Measurements from ENCODE around the gene ALKBH5.

ALKBH5 gene

DNA sequence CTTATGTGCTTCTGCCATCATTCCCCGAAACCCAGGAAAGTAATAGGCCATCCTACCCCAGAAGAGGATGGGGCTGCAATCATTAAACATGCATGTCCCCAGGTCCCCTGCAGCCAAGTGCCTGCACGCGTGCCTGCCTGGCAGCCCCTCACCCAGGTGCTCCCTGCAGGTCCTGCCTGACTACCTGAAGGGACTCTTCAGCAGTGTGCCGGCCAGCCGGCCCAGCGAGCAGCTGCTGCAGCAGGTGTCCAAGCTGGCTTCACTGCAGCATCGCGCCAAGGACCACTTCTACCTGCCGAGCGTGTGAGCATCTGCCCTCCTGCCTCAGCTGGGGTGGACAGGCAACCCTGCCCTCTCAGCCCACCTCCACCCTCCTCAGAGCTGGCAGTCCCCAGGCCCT lies 16.2 kb upstream of the ALKBH5 start:
- Histone ChIP-seq H3K36me3 (ENCODE audit: control insufficient read depth, insufficient read depth, low read length) (no peaks in the 10 kb centered on the region), H3K27me3 (ENCODE audit: control insufficient read depth, insufficient read depth, low read length) (no peaks in the 10 kb centered on the region), H3K79me2 (no peaks in the 10 kb centered on the region), H3K27ac (no peak overlapping the region), H3K4me1 (peaks cover 7% of the 10 kb centered on the region), H3K9me3 (ENCODE audit: control insufficient read depth, low read length) (no peaks in the 10 kb centered on the region), H3K4me3 (ENCODE audit: low read depth, low read length) (no peak overlapping the region), H3K9ac (no peak overlapping the region), H2AFZ (no peak overlapping the region), H3K4me2 (ENCODE audit: low read length) (no peak overlapping the region)
- TF ChIP-seq, protein P1, sequence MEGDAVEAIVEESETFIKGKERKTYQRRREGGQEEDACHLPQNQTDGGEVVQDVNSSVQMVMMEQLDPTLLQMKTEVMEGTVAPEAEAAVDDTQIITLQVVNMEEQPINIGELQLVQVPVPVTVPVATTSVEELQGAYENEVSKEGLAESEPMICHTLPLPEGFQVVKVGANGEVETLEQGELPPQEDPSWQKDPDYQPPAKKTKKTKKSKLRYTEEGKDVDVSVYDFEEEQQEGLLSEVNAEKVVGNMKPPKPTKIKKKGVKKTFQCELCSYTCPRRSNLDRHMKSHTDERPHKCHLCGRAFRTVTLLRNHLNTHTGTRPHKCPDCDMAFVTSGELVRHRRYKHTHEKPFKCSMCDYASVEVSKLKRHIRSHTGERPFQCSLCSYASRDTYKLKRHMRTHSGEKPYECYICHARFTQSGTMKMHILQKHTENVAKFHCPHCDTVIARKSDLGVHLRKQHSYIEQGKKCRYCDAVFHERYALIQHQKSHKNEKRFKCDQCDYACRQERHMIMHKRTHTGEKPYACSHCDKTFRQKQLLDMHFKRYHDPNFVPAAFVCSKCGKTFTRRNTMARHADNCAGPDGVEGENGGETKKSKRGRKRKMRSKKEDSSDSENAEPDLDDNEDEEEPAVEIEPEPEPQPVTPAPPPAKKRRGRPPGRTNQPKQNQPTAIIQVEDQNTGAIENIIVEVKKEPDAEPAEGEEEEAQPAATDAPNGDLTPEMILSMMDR (IDR thresholded peaks at IDR 0.05), result no peak

DNA sequence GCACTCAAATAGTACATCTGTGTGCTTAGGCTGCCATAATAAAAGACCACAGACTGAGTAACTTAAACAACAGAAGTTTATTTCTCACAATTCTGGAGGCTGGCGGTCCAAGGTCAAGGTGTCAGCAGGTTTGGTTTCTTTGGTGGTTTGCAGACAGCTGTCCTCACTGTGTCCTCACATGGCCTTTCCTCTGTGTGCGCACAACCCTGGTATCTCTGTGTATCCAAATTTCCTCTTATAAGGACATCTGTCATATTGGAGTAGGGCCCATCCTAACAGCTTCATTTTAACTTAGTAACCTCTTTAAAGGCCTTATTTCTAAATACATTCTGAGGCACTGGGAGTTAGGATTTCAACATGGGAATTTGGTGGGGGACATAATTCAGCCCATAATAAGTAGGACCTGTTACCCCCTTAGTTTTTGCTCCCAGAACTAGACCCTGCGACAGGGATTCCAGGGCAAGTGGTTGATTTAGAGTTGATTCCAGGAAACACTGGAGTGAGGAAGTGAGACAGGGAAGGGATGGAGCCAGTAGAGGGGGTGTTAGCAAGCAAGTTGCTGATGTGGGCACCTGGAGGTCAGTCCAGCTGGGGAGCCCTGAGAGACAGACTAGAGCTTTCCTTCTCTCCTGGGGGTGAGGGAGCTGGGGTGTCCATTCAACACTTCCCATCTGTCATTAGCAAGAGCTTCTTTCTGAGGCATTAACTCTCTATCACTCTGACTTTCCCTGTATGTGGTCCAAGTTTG lies 10.9 kb upstream of the ALKBH5 start:
- TF ChIP-seq, protein P1 (IDR thresholded peaks at IDR 0.05), result no peak
- H3K4me1 ChIP-seq, result no peaks in the 10 kb centered on the region
- H3K4me2 ChIP-seq (ENCODE audit: low read length), result no peak overlapping the region
- no peaks in the 10 kb centered on the region for H3K9me3 ChIP-seq (ENCODE audit: control insufficient read depth, low read length)
- H3K27ac ChIP-seq, result no peak overlapping the region
- no peaks in the 10 kb centered on the region for H3K27me3 ChIP-seq (ENCODE audit: control insufficient read depth, insufficient read depth, low read length)
- no peaks in the 10 kb centered on the region for H3K36me3 ChIP-seq (ENCODE audit: control insufficient read depth, insufficient read depth, low read length)
- no peak overlapping the region for H3K4me3 ChIP-seq (ENCODE audit: low read depth, low read length)
- H2AFZ ChIP-seq, result no peak overlapping the region
- no peaks in the 10 kb centered on the region for H3K79me2 ChIP-seq
- H3K9ac ChIP-seq, result no peak overlapping the region

DNA sequence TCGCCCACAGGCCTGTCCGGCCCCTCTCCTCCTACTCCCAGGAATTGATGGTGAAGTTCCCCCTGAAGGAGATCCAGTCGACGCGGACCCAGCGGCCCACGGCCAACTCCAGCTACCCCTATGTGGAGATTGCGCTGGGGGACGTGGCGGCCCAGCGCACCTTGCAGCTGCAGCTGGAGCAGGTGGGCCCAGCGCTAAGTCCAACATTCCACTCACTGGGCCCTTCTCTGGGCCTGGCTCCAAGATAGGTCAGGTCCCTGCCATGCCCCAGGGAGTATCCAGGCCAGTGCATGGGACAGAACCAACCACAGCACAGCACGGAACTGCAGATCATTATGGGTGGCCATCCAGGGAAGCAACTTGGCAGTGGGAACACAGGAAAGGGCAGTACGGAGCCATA lies 9.9 kb upstream of the ALKBH5 start:
- no peak overlapping the region for H2AFZ ChIP-seq
- H3K4me2 ChIP-seq (ENCODE audit: low read length), result no peak overlapping the region
- H3K27me3 ChIP-seq (ENCODE audit: control insufficient read depth, insufficient read depth, low read length), result no peaks in the 10 kb centered on the region
- H3K4me3 ChIP-seq (ENCODE audit: low read depth, low read length), result no peak overlapping the region
- no peak overlapping the region for H3K27ac ChIP-seq
- no peaks in the 10 kb centered on the region for H3K9me3 ChIP-seq (ENCODE audit: control insufficient read depth, low read length)
- H3K36me3 ChIP-seq (ENCODE audit: control insufficient read depth, insufficient read depth, low read length), result no peaks in the 10 kb centered on the region
- H3K9ac ChIP-seq, result no peak overlapping the region
- TF ChIP-seq, protein P1 (IDR thresholded peaks at IDR 0.05), result no peak
- no peaks in the 10 kb centered on the region for H3K4me1 ChIP-seq
- no peaks in the 10 kb centered on the region for H3K79me2 ChIP-seq

DNA sequence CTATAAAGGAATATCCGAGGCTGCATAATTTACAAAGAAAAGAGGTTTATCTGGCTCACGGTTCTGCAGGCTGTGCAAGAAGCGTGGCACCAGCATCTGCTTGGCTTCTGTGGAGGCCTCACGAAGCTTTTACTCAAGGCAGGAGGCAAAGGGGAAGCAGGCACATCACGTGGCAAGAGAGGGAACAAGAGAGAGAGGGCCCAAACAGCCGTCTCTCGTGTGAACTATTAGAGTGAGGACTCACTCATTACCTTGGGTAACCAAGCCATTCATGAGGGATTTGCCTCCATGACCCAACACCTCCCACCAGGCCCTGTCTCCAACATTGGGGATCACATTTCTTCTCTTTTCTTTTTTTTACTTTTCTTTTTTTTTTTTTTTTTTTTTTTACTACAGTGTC lies 7.5 kb upstream of the ALKBH5 start:
- Histone ChIP-seq H3K36me3 (ENCODE audit: control insufficient read depth, insufficient read depth, low read length) (no peaks in the 10 kb centered on the region), H3K9me3 (ENCODE audit: control insufficient read depth, low read length) (no peaks in the 10 kb centered on the region), H3K4me2 (ENCODE audit: low read length) (no peak overlapping the region), H3K9ac (no peak overlapping the region), H3K4me3 (ENCODE audit: low read depth, low read length) (no peak overlapping the region), H3K4me1 (no peaks in the 10 kb centered on the region), H2AFZ (no peak overlapping the region), H3K79me2 (no peaks in the 10 kb centered on the region), H3K27ac (no peak overlapping the region), H3K27me3 (ENCODE audit: control insufficient read depth, insufficient read depth, low read length) (no peaks in the 10 kb centered on the region)
- TF ChIP-seq, protein P1 (IDR thresholded peaks at IDR 0.05), result no peak

DNA sequence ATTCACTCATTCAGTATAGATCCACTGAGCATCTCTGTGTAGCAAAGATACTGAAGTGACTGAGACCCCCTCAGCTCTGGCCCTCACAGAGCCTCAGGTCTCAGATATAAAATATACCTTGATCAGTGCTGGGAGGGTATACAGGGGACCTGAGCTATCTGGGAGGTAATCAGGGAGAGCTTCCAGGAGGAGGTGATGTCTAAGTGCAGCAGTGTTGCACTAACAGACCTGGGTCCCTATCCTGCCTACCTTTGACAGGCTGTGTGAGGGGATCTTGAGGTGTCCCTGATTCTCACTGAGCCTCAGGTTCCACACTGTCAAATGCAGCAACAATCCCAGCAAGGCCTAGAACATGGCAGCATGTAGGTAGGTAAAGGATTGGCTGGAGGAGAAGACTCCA lies 6.5 kb upstream of the ALKBH5 start:
- Histone ChIP-seq H3K27me3 (ENCODE audit: control insufficient read depth, insufficient read depth, low read length) (no peaks in the 10 kb centered on the region), H2AFZ (no peak overlapping the region), H3K27ac (no peak overlapping the region), H3K79me2 (no peaks in the 10 kb centered on the region), H3K4me3 (ENCODE audit: low read depth, low read length) (no peak overlapping the region), H3K4me1 (peaks cover 3% of the 10 kb centered on the region), H3K9me3 (ENCODE audit: control insufficient read depth, low read length) (no peaks in the 10 kb centered on the region), H3K4me2 (ENCODE audit: low read length) (no peak overlapping the region), H3K36me3 (ENCODE audit: control insufficient read depth, insufficient read depth, low read length) (no peaks in the 10 kb centered on the region), H3K9ac (no peak overlapping the region)
- TF ChIP-seq, protein P1 (IDR thresholded peaks at IDR 0.05), result no peak
